GM23338 (cell line): ENCODE measurements around the gene ETHE1. TPM values are rescaled to one million over a fixed set of nuclear protein-coding genes. Genes with fewer than 3 reads are reported as not detected.

ENCODE experiments used
- ATAC-seq: fragments of 200-7000 bp; cut with Tn5 transposase; 3 replicates; pipeline ENCODE4 v1.9.1; 2020
- DNase-seq: peaks from one replicate; pipeline ENCODE4 v3.0.0-alpha.2; 2015; ENCODE audit warnings: low spot score
- H2AFZ ChIP-seq: fragments of 200-600 bp; sonication (generic); 2 replicates; pipeline ENCODE4 v1.8.0; 2016; ENCODE audit warnings: antibody characterized with exemption, mild to moderate bottlenecking, moderate library complexity
- H3F3A ChIP-seq: fragments of 200-600 bp; sonication (generic); replicated peaks from 2 replicates; pipeline ENCODE4 v1.8.0; 2017; ENCODE audit warnings: antibody characterized with exemption, mixed run types, low read depth
- H3K27ac ChIP-seq: fragments of 200-600 bp; sonication (generic); 2 replicates; pipeline ENCODE4 v1.6.1; 2016; ENCODE audit warnings: low read depth
- H3K27me3 ChIP-seq: fragments of 200-600 bp; sonication (generic); 2 replicates; pipeline ENCODE4 v1.8.0; 2016; ENCODE audit warnings: mild to moderate bottlenecking, mixed run types, moderate library complexity; ENCODE audit not compliant: insufficient read depth
- H3K36me3 ChIP-seq: fragments of 200-600 bp; sonication (generic); 2 replicates; pipeline ENCODE4 v1.8.0; 2016; ENCODE audit warnings: mild to moderate bottlenecking; ENCODE audit not compliant: insufficient read depth
- H3K4me1 ChIP-seq: fragments of 200-600 bp; sonication (generic); 2 replicates; pipeline ENCODE4 v1.8.0; 2016; ENCODE audit warnings: mild to moderate bottlenecking, moderate library complexity; ENCODE audit not compliant: insufficient read depth
- H3K4me2 ChIP-seq: fragments of 200-600 bp; sonication (generic); 2 replicates; pipeline ENCODE4 v1.7.1; 2017; ENCODE audit warnings: mixed run types
- H3K4me3 ChIP-seq: fragments of 200-600 bp; sonication (generic); 2 replicates; pipeline ENCODE4 v1.6.1; 2016; ENCODE audit warnings: mixed run types
- H3K79me2 ChIP-seq: fragments of 200-600 bp; sonication (generic); replicated peaks from 2 replicates; pipeline ENCODE4 v1.8.0; 2017; ENCODE audit warnings: mild to moderate bottlenecking; ENCODE audit not compliant: insufficient read depth
- H3K9me2 ChIP-seq: fragments of 200-600 bp; sonication (generic); 2 replicates; pipeline ENCODE4 v1.8.0; 2017; ENCODE audit not compliant: insufficient read depth
- H4K20me1 ChIP-seq: fragments of 200-600 bp; sonication (generic); replicated peaks from 2 replicates; pipeline ENCODE4 v1.8.0; 2017; ENCODE audit warnings: mild to moderate bottlenecking; ENCODE audit not compliant: insufficient read depth
- H3K27ac Mint-ChIP-seq: 2 replicates; pipeline ENCODE4 v1.8.0; 2020; ENCODE audit warnings: inconsistent platforms, mild to moderate bottlenecking, moderate library complexity, mixed read lengths
- H3K27me3 Mint-ChIP-seq: 3 replicates; pipeline ENCODE4 v1.8.0; 2022; ENCODE audit warnings: low read depth, mild to moderate bottlenecking, moderate library complexity, mixed read lengths, inconsistent platforms; ENCODE audit not compliant: insufficient read depth, poor library complexity
- H3K36me3 Mint-ChIP-seq: 3 replicates; pipeline ENCODE4 v1.8.0; 2021; ENCODE audit warnings: low read depth, mild to moderate bottlenecking, inconsistent platforms, moderate library complexity, mixed read lengths
- H3K4me1 Mint-ChIP-seq: 3 replicates; pipeline ENCODE4 v1.8.0; 2020; ENCODE audit warnings: mild to moderate bottlenecking, inconsistent platforms, mixed read lengths
- H3K4me3 Mint-ChIP-seq: 3 replicates; pipeline ENCODE4 v1.8.0; 2021; ENCODE audit warnings: moderate library complexity, mild to moderate bottlenecking, inconsistent platforms, mixed read lengths
- H3K9me3 Mint-ChIP-seq: 3 replicates; pipeline ENCODE4 v1.8.0; 2020; ENCODE audit warnings: moderate library complexity, mild to moderate bottlenecking, inconsistent platforms, mixed read lengths
- EZH2 ChIP-seq: fragments of 200-600 bp; sonication (generic); IDR thresholded peaks from one replicate; pipeline ENCODE4 v1.8.0; 2017; ENCODE audit warnings: antibody characterized with exemption, mild to moderate bottlenecking, low read depth; ENCODE audit not compliant: unreplicated experiment
- POLR2AphosphoS5 ChIP-seq: IDR thresholded peaks from 2 replicates; pipeline ENCODE4 v1.6.1; 2016; ENCODE audit warnings: antibody characterized with exemption, low read depth
- STAT1 ChIP-seq: IDR thresholded peaks from one replicate; pipeline ENCODE4 v1.6.1; 2016; ENCODE audit warnings: antibody characterized with exemption; ENCODE audit not compliant: unreplicated experiment
- ZNF114 ChIP-seq: fragments of 250-450 bp; sonication (Bioruptor Pico); IDR thresholded peaks from 2 replicates; pipeline ENCODE4 v1.5.0; 2020; ENCODE audit warnings: mild to moderate bottlenecking, moderate library complexity
- ZNF331 ChIP-seq: fragments of 250-450 bp; sonication (Bioruptor Pico); IDR thresholded peaks from 2 replicates; pipeline ENCODE4 v1.5.0; 2020; ENCODE audit warnings: low read depth, mild to moderate bottlenecking, moderate library complexity
- ZNF462 ChIP-seq: fragments of 250-450 bp; sonication (Bioruptor Pico); IDR thresholded peaks from 2 replicates; pipeline ENCODE4 v1.5.0; 2020; ENCODE audit warnings: mild to moderate bottlenecking, moderate library complexity
- polyA plus RNA-seq: library from polyadenylated mRNA; unstranded; fragments of >200 nt; fragmentation: Nextera tagmentation; extraction: Ambion mirVana; gene quantifications from 2 replicates; pipeline ENCODE4 v1.2.1, GENCODE V29; 2016
- total RNA-seq: library from RNA; depleted of rRNA; stranded (reverse); fragments of >200 nt; shearing (Covaris generic); gene quantifications from 2 replicates; pipeline ENCODE4 v1.2.3, GENCODE V29; 2014

The ETHE1 gene
- total and polyA plus RNA-seq, 2 experiments from 2014 or later: 11.1 to 25.5 TPM

DNA sequence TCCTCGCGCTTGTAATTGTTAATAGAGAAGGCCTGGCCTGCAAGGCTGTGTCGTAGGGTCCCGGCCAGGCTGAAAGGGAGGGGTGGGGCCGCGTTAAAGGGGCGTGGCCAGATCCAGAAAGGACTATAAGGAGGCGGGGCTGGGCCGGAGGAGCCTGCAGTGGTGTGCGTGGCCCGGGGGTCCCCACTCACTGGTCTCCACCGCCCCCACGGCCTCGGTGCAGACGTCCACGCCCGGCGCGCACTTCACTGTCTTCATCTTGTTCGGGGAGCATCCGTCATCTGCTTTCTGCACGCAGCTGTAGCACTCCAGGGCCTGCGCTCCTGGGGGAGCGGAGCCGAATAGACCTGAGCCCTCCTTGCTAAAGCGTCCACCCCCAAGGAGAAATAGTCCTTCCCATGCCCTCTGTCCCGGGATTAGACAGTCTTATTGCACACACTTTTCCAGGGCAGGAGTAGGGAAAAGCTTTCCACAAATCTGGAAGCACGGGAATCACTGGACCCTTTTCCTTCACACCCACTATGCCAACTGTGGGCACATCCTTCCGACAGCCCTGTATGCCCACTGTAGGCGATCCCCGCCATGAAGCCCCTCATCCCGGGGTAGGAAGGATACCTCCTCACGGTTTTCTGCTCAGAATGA, 62.7 kb downstream of the ETHE1 start (continued):
- TF ChIP-seq ZNF462 (CRISPR knock-in tag) (no peak), ZNF114 (CRISPR knock-in tag) (no peak), ZNF331 (no peak)

GRCh38 chr19:43463381-43464133, 63.4 kb downstream of the ETHE1 start:
- Mint-ChIP-seq H3K9me3 (no peaks in the 10 kb centered on the region), H3K27ac (peak overlapping the region; percentile 96), H3K4me3 (peak overlapping the region; percentile 94), H3K4me1 (peaks cover 4% of the 10 kb centered on the region), H3K27me3 (peaks cover 14% of the 10 kb centered on the region), H3K36me3 (no peaks in the 10 kb centered on the region)
- Histone ChIP-seq H2AFZ (peak overlapping the region; percentile 98), H4K20me1 (no peaks in the 10 kb centered on the region), H3K27me3 (peaks cover 26% of the 10 kb centered on the region), H3K4me2 (peak overlapping the region; percentile 75), H3K4me3 (peak overlapping the region; percentile 89), H3K79me2 (no peaks in the 10 kb centered on the region), H3K27ac (peak overlapping the region; percentile 74), H3F3A (peaks cover 14% of the 10 kb centered on the region), H3K9me2 (no peaks in the 10 kb centered on the region), H3K36me3 (no peaks in the 10 kb centered on the region), H3K4me1 (peaks cover 15% of the 10 kb centered on the region)
- TF ChIP-seq POLR2AphosphoS5 (no peak; the same call in none of the 2 replicates), ZNF114 (CRISPR knock-in tag) (no peak), EZH2 (no peak), STAT1 (no peak)
- ATAC-seq (peak; percentile 77), DNase-seq (peak; percentile 99)
